Measurements from ENCODE around the gene ANKRD29. TPM values are rescaled to one million over a fixed set of nuclear protein-coding genes. Genes with fewer than 3 reads are reported as not detected.

ANKRD29 gene
- total and polyA plus RNA-seq, 2 of the 4 experiments (the other 2 are of a cell fraction) = 0.18 to 0.31 TPM

DNA sequence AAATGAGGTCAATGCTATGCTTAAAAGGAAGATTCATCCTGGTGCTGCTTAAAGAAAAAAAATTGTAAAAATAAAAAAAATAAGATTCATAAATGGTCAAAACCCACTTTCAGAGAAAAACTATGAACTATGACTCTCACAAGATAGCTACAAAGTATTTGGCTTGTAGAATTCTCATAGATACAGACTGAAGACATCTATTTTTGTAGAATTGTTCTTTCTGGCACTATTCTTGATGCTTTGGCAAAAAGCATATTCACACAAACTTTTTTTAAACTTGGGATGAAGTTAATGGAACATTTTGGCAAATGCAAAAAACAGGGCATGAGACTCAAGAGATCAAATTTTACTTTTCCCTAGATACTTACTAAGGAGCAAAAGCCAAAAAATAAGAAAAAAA, 12.5 kb upstream of the ANKRD29 start:
- Histone ChIP-seq H3K79me1 (ENCODE audit: low read depth in 1 of 2, low read length in 2 of 2) (no peaks in the 10 kb centered on the region), H3K27ac (ENCODE audit: insufficient read depth, low read length) (no peak overlapping the region), H2AFZ (replicated peaks; ENCODE audit: low read length, poor library complexity) (no peak overlapping the region), H3K23ac (ENCODE audit: low read depth, low read length) (no peak overlapping the region), H2AK9ac (replicated peaks; ENCODE audit: low read depth, low read length, poor library complexity) (no peak overlapping the region), H3K4me3 (ENCODE audit: insufficient read depth, low read depth, low read length) (no peak overlapping the region), H3K4me1 (ENCODE audit: control insufficient read depth, insufficient read depth, low read length) (no peaks in the 10 kb centered on the region), H2BK5ac (ENCODE audit: low read depth, low read length, poor library complexity, severe bottlenecking) (no peak overlapping the region), H3K36me3 (ENCODE audit: control insufficient read depth, insufficient read depth, low read length) (no peaks in the 10 kb centered on the region), H2BK15ac (ENCODE audit: low read depth, low read length) (no peak overlapping the region), H3K4ac (ENCODE audit: low read depth, low read length) (no peak overlapping the region), H4K5ac (ENCODE audit: low read depth, low read length) (no peak overlapping the region), H2AK5ac (ENCODE audit: low read depth, low read length) (no peak overlapping the region), H3K9me3 (ENCODE audit: control insufficient read depth, insufficient read depth, low read length) (no peaks in the 10 kb centered on the region; the same call in 1 of the 2 replicates), H4K91ac (ENCODE audit: insufficient read depth, low read depth, low read length) (no peak overlapping the region), H2BK20ac (ENCODE audit: low read depth, low read length) (no peak overlapping the region), H3K4me2 (ENCODE audit: low read depth, low read length) (no peak overlapping the region), H3K27me3 (ENCODE audit: control insufficient read depth, insufficient read depth, low read length) (peaks cover 47% of the 10 kb centered on the region), H4K8ac (ENCODE audit: low read depth in 2 of 2, low read length in 2 of 2) (no peak overlapping the region), H3K14ac (replicated peaks; ENCODE audit: low read depth, low read length) (no peak overlapping the region), H3K18ac (ENCODE audit: low read depth, low read length) (no peak overlapping the region), H4K20me1 (ENCODE audit: insufficient read depth, low read length) (no peaks in the 10 kb centered on the region), H3K9me1 (ENCODE audit: insufficient read depth, low read length) (no peaks in the 10 kb centered on the region), H3K9ac (ENCODE audit: low read depth, low read length) (no peak overlapping the region), H3K56ac (ENCODE audit: extremely low read depth, insufficient read depth, low read length) (no peak overlapping the region), H2BK120ac (ENCODE audit: low read depth, low read length) (no peak overlapping the region)
- TF ChIP-seq RAD21 (IDR thresholded peaks at IDR 0.05; ENCODE audit: low read length) = no peak
- dilution Hi-C loops (cut with HindIII; ENCODE audit: low sequenced_read_pairs, unreplicated experiment) = no loop called here
- no TSS peak for BruUV-seq (replicated peaks)
- in situ Hi-C loops (cut with MboI; ENCODE audit: low sequenced_read_pairs) = no loop called here
- ATAC-seq (ENCODE audit: low read depth) = no peak
- intact Hi-C loops (cut with micrococcal nuclease) = no loop called here
- no peak for DNase-seq
- CTCF ChIA-PET = no interaction called here
- POLR2A ChIA-PET (ENCODE audit: unreplicated experiment) = no interaction called here

Data from IMR-90 (cell line).